Measurements from ENCODE around the gene LMF1.

DNA sequence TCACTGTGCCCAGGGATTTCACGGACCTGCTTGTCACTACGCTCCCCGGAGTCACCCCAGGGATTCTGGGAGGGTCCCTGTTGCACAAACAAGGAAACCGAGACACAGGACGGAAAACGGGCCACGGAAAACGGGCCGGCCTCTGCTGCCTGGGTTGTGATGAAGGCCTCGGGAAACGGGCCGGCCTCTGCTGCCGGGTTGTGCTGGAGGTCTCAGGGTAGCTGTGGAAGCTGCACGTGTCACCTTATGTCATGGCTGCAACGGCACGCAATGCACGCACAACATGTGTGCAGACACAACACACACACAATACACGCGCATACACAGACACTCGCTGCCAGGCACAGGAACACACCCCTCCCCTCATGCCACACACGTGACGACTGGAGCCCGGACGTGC is 143.3 kb downstream of the LMF1 start:
- TF ChIP-seq, protein P1, sequence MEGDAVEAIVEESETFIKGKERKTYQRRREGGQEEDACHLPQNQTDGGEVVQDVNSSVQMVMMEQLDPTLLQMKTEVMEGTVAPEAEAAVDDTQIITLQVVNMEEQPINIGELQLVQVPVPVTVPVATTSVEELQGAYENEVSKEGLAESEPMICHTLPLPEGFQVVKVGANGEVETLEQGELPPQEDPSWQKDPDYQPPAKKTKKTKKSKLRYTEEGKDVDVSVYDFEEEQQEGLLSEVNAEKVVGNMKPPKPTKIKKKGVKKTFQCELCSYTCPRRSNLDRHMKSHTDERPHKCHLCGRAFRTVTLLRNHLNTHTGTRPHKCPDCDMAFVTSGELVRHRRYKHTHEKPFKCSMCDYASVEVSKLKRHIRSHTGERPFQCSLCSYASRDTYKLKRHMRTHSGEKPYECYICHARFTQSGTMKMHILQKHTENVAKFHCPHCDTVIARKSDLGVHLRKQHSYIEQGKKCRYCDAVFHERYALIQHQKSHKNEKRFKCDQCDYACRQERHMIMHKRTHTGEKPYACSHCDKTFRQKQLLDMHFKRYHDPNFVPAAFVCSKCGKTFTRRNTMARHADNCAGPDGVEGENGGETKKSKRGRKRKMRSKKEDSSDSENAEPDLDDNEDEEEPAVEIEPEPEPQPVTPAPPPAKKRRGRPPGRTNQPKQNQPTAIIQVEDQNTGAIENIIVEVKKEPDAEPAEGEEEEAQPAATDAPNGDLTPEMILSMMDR (IDR thresholded peaks at IDR 0.05) = no peak
- no peak for TF ChIP-seq POLR2A (IDR thresholded peaks at IDR 0.05)

Data from vagina (tissue), 2 donors.